ENCODE data around the gene FAM200A.
"Not testable (repeated sequence)": the region's sequence is repeated elsewhere in the genome, so short reads cannot be mapped to it uniquely, and the experiment has no call there.

Gene FAM200A

DNA sequence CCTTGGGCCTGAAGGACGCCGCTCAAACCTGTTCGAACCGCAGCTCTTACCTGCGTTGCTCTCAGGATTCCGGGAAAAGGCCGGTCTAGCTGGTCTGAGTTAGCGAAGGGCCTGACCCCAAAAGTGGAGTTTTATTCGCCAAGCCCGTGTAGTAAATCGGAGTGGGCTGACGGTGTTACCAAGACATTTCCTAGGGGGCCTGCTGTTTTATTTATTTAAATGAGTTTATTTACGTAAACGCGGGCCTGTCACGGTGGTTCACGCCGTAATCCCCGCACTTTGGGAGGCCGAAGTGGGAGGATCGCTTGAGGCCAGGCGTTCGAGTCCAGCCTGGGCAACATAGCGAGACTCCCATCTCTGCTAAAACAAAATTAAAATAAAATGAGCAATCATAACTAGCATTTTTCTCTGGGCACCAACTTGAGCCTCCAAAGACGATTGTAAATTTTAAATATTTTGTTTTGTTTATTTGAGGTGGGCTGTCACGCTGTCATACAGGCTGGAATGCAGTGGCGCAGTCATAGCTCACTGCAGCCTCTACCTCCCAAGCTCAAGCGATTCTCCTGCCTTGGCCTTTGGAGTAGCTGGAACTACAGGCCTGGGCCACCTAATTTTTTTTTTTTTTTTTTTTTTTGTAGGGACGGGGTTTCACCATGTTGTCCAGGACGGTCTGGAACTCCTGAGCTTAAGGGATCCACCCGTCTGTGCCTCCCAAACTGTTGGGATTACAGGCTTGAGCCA is 7.4 kb upstream of the FAM200A start:
- no peak for DNase-seq (ENCODE audit: low spot score)

DNA sequence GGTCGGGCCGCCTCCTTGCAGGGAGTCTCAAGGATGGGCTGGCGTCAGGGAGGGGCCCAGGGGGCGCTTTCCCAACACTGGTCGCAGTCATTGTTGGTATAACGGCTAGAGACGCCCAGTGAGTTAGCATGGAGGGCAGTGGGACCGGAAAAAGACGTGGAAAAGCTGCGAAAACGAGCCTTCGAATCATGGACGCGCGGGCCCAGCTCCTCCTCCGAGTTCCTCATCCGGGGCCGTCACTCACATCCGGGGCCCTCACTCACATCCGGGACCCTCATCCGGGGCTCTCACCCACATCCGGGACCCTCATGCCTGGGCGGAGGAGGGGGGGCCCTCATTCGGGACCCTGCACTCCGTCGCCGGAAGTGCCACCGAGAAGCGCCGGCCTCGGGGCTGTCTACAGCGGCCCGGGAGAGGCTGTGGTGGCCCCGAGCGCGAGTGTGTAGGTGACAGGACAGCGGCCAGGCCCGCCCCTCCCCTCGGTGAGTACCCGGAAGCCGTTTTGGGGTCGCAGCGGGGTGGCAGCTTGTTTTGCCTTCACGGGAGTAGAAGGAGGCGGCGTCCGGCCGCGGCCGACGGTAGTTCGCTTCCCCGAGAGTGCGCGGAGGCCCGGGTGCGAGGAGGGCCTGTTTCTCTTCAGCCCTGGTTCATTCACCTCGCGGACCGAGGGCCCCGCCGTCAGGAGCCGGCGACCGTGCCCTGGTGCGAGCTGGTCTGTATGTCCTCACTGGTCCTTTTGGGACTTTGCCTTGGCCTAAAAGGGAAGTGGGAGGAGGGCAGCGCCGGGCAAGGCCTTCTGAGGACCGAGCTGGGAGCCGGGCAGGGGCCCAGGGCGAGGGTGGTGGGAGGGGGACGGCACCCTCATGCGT is 6.6 kb upstream of the FAM200A start, which contains the start of gene ZNF655:
Gene ZNF655 (plus strand): TSS at position 337 of the 869 bp plus-strand sequence. CDS start 1,918 bp downstream, outside the sequence.
- DNase-seq (ENCODE audit: low spot score): peak; percentile 96

GRCh38 chr7:99557940-99558305 is 6.0 kb upstream of the FAM200A start:
- DNase-seq (ENCODE audit: low spot score): no peak

GRCh38 chr7:99557196-99557607 is 5.3 kb upstream of the FAM200A start:
- DNase-seq (ENCODE audit: low spot score): no peak

DNA sequence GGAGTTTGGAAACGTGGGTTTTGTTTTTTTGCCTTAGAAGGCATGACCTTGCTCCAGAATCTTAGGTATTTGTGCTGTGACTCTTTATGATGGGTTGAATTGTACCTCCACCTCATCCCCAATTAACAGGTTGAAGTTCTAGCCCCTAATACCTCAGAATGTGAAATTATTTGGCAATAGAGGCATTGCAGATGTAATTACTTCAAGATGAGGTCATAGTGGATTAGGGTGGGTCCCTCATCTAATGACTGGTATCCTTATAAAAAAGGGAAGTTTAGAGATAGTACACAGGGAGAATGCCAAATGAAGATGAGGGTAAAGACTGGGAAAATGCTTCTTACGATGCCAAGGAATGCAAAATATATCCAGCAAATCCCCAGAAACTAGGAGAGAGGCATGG is 3.0 kb upstream of the FAM200A start:
- DNase-seq (ENCODE audit: low spot score): no peak

DNA sequence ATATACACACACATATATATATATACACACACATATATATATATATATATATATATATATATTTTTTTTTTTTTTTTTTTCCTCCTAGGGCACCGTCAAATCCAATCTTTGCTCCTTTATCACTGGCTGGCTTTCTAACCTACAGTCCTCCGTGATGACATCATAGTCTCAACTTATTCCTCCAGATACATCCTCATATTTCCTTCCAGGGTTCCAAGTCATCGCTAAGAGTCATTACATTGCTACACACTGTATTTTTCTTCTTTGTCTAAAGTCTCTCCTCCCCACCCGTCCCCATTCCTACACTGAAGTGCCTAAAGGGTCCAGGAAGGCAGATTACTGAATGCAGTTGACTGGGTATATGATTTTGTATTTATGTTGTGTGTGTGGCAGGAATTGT is 1.1 kb upstream of the FAM200A start:
- DNase-seq (ENCODE audit: low spot score): no peak

DNA sequence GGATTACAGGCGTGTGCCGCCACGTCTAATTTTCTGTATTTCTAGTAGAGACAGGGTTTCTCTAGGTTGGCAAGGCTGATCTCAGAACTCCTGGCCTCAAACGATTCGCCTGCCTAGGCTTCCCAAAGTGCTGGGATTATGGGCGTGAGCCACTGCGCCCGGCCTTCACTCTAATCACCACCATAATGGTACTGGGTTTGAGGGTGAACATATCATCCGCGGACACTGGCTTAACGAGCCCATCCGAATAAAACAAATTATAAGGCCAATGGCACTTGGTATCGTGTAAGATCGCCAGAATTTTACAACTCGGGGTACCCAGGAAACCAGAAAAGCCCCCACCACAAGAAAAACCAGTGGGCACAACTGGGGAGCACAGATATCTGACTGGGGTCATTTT is 580 bp downstream of the FAM200A start:
- no peak for DNase-seq (ENCODE audit: low spot score)

GRCh38 chr7:99549545-99549944 is 2.4 kb downstream of the FAM200A start:
- not testable (repeated sequence) for DNase-seq (ENCODE audit: low spot score)

DNA sequence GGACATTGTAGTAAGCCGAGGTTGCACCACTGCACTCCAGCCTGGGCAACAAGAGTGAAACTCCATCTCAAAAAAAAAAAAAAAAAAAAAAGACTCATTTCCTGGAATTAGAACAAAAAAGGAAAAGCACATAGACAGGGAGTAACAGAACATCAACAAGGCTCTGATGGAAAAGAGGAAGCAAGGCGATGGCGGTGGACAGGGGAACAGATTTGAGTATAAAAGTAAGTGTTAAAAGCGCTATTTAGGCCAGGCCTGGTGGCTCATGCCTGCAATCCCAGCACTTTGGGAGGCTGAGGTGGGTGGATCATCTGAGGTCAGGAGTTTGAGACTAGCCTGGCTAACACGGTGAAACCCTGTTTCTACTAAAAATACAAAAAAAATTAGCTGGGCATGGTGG is 6.6 kb downstream of the FAM200A start:
- not testable (repeated sequence) for DNase-seq (ENCODE audit: low spot score)

DNA sequence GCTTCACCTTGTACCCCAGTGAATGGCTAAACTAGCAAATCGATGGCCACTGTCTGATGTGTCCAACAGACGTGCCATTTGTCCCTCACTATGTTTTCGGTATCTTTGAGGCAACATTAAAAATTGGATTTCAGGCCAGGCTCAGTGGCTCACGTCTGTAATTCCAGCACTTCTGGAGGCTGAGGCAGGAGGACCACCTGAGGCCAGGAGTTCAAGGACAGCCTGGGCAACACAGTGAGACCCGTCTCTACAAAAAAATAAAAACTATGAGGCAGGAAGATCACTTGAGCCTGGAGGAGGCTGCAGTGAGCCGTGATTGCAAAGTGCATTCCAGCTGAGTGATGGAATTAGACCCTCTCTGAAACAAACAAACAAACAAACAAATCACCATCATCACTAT is 8.0 kb downstream of the FAM200A start:
- DNase-seq (ENCODE audit: low spot score): no peak

GRCh38 chr7:99543081-99543671 is 8.7 kb downstream of the FAM200A start:
- DNase-seq (ENCODE audit: low spot score): no peak

GRCh38 chr7:99541212-99541611 is 10.7 kb downstream of the FAM200A start:
- DNase-seq (ENCODE audit: low spot score): no peak

DNA sequence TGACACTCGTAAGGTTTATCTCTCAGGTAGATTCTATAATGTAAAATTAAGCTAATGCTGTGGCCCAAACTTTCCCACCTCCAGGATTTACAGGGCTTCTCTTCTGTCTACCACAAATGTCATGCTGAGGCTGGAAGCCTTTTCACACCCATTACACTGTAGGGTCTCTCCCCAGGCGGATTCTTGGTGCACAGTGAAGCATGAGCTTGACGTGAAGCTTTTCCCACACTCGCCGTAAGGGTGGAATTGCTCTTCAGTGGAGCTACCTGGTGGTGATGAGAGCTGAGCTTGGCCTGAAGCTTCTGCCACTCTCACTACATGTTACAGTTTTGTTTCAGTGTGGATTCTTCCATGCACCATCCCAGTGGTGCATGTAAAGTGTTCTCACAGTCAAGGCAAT is 11.4 kb downstream of the FAM200A start:
- DNase-seq (ENCODE audit: low spot score): no peak

DNA sequence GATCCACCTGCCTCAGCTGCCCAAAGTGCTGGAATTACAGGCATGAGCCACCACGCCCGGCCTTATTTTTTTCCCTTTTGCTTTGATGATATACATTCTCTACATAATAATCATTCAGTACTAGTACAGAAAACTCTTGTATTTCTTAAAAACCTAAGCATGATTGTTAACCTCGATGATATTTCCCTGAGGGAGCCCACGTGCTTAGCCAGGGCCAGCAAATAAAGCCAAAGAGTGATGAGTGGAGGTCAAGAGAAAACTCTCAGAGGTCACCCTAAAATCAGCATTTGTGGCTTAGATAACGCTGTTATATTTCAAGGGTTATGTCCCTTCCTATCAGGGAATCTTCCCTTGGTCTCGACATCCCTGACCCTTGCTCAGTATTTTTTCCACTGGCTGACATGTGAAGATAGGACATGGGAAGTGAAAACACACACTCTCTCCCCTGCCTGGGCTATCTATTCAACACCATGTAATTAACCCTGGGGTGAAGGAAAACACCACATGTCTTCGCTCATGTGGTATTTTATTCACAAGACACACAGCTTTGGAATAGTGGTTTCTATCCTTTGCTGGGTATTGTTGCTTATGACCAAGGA is 12.6 kb downstream of the FAM200A start:
- no peak for DNase-seq (ENCODE audit: low spot score)

DNA sequence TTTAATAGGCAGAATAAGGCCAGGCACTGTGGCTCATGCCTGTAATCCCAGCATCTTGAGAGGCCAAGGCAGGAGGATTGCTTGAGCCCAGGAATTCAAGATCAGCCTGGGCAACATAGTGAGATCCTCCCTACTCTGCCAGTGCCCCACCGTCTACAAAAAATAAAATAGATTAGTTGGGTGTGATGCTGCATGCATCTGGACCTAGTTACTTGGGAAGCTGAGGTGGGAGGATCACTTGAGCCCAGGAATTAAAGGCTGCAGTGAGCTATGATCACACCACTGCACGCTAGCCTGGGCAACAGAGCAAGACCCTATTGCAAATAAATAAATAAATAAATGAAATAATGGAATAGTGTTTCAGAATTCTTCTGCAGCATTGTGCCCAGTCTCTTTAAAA is 16.2 kb downstream of the FAM200A start:
- DNase-seq (ENCODE audit: low spot score): no peak

DNA sequence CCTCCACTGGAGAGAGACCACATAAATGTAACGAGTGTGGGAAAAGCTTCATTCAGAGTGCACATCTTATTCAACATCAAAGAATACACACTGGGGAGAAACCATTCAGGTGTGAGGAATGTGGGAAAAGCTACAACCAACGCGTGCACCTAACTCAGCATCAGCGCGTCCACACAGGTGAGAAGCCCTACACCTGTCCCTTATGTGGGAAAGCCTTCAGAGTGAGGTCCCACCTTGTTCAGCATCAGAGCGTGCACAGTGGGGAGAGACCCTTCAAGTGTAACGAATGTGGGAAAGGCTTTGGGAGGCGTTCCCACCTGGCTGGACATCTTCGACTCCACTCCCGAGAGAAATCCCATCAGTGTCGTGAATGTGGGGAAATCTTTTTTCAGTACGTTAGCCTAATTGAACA is 20.6 kb downstream of the FAM200A start:
- DNase-seq (ENCODE audit: low spot score): no peak

- no peak for DNase-seq (ENCODE audit: low spot score)
These were observed 26.0 kb downstream of the FAM200A start for GRCh38 chr7:99525713-99526440.

- DNase-seq (ENCODE audit: low spot score): no peak
These were observed 30.5 kb downstream of the FAM200A start for GRCh38 chr7:99521399-99521798.

DNA sequence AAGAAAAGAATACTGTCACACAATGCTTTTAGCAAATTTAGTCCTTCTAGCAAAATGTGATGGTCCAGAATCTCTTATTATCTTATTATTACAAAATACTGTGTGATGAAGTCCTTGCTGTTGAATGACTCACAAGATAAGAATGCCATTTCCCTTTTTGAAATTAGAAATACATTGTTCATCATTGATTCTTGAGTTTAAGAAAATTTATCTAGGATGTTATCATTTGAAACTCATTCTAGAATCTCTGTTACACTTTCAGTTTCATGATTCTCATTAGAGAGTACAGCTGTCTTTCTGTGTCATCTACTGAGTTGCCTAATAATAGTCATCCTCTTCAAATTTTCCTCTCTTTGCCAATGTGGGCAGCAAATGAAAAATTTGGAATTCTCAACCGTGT is 37.9 kb downstream of the FAM200A start:
- no peak for DNase-seq (ENCODE audit: low spot score)

DNA sequence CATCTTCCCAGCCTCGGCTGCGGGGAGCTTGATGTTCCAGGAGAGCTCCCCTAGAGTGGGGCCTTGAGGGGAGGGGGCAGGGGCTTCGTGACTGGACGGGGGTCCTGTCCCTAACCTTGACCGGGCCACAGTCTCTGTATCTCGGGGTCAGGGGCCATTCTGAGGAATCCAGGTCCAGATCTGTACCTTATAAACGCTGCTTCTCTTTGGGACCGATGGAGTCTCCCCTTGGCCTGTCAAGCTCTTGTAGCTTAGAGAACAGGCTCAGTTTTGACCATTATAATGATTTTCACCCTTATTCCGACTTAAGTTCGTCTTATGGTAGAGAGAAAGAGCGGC is 46.6 kb downstream of the FAM200A start:
- DNase-seq (ENCODE audit: low spot score): no peak

GRCh38 chr7:99504603-99505323 is 47.2 kb downstream of the FAM200A start, which contains the start of gene ZKSCAN5:
Gene ZKSCAN5, plus strand, starts transcription at chr7:99504662. Its CDS starts 1,383 bp downstream, at chr7:99506045.
- peak; percentile 98 for DNase-seq (ENCODE audit: low spot score)

Data from germinal center (tissue), 1 donor.